ENCODE measurements around the gene HYOU1.

GRCh38 chr11:119025978-119026766, 30.8 kb downstream of the HYOU1 start:
- no peak for TF ChIP-seq RARB (CRISPR knock-in tag; IDR thresholded peaks at IDR 0.05)
- no peak for TF ChIP-seq ESRRG (CRISPR knock-in tag; IDR thresholded peaks at IDR 0.05)
- no peak for TF ChIP-seq ZFP3 (CRISPR knock-in tag; IDR thresholded peaks at IDR 0.05)
- TF ChIP-seq ZNF70 (CRISPR knock-in tag; IDR thresholded peaks at IDR 0.05), result no peak
- TF ChIP-seq PATZ1 (CRISPR knock-in tag; IDR thresholded peaks at IDR 0.05; ENCODE audit: borderline replicate concordance), result no peak
- TF ChIP-seq CSRNP3 (CRISPR knock-in tag; IDR thresholded peaks at IDR 0.05), result no peak

Data from SK-N-SH treated with all-trans-retinoic acid at 6 μM for 48 hours (cell line).